OCI-LY3 (cell line): ENCODE results near the gene HIF1AN.

Experiments
- CTCF ChIP-seq: fragments of 200-600, 300-600 bp; sonication (generic); IDR thresholded peaks from 2 replicates; pipeline ENCODE4 v1.5.1; 2014; ENCODE audit warnings: antibody characterized with exemption, low read length, low read depth
- EZH2phosphoT487 ChIP-seq: fragments of 200-600 bp; shearing (Covaris generic); IDR thresholded peaks from 2 replicates; pipeline ENCODE4 v1.6.1; 2018; ENCODE audit warnings: antibody characterized with exemption, mixed run types, low read depth

DNA sequence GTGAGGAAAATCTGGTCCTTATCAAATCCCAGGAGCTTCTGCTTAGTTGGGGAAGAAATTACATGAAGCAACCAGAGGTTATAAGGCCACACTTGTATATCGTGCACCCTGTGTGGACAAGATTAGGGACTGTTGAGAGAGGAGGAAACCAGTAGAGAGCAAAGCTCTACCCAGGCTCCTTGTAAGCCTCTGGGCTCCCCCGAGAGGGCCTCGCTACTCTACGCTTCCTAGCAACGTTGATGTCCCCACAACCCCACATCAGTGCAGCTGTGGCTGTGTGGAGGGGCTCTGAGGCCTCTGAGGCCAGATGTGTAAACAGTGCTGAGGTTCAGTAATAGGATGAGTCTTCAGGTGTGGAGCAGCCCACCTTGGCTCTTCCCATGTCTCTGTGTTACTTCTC lies 16.0 kb downstream of the HIF1AN start:
- no peak for TF ChIP-seq CTCF
- TF ChIP-seq EZH2phosphoT487, result no peak
